Erythroblast (primary cell): ENCODE measurements around the gene NOS1AP.

Source experiments
- GATA1 ChIP-seq: IDR thresholded peaks from 2 replicates; pipeline ENCODE4 v1.6.1; 2011; ENCODE audit warnings: low read depth, mild to moderate bottlenecking, control low read depth, low read length, moderate library complexity
- POLR2A ChIP-seq: IDR thresholded peaks from 2 replicates; pipeline ENCODE4 v1.6.1; 2011; ENCODE audit warnings: mild to moderate bottlenecking, low read length

GRCh38 chr1:162094723-162095122 lies 25.2 kb downstream of the NOS1AP start:
- TF ChIP-seq POLR2A (no peak), GATA1 (no peak)
